HG02759 (cell line): ENCODE data around the gene BOLA2B.
"Not testable (repeated sequence)": the region's sequence is repeated elsewhere in the genome, so short reads cannot be mapped to it uniquely, and the experiment has no call there.

Source experiments
- ATAC-seq: cut with Tn5 transposase; IDR thresholded peaks from one replicate; pipeline ENCODE4 v1.9.1; 2021; ENCODE audit warnings: mild to moderate bottlenecking, moderate library complexity; ENCODE audit not compliant: unreplicated experiment

BOLA2B gene

DNA sequence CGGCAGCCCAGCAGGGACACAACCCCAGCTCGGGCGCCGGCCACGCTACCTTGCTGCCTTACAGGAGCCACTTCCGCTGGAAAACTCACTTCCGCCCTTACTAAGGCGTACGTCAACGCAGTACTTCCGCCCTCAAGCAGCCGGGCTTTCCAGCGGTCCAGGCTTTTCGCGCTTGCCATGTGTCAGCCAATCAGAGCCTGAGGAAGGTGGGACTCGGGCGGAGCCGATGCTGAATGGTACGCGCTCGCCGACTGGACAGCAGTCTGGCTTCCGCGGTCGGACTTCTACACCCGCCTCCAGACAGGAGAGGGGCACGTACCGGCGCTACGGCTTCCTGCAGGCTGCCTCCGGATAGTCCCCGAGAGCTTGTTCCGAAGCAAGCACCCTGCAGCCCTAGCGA lies at the start of gene BOLA2B, which contains the start of gene SLX1A:
Gene BOLA2B, minus strand, starts transcription at position 52 of the 400 bp plus-strand sequence. CDS start 71 bp downstream, outside the sequence.
Gene SLX1A, plus strand, starts transcription at position 261 of the 400 bp plus-strand sequence. CDS start 210 bp downstream, outside the sequence.
- peak; percentile 88 for ATAC-seq

DNA sequence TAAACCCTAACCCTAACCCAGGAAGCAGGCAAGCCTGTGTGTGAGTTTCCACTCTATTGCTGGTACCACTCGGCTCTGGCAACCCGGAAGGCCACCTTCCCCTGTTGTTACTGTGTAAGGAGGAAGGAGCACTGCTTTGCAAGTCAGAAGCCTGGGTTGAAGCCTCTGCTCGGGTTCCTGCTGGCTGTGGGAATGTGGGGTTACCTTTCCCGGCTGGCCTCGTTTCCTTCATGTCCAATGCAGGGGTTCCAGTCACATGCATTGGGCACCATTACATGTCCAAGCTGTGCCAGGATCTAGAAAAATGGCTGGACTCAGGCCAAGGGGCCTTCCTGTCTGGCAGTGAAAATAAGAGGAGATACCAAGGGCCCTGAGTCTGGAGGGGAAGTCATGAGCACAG lies 23.6 kb upstream of the BOLA2B start:
- ATAC-seq, result not testable (repeated sequence)

DNA sequence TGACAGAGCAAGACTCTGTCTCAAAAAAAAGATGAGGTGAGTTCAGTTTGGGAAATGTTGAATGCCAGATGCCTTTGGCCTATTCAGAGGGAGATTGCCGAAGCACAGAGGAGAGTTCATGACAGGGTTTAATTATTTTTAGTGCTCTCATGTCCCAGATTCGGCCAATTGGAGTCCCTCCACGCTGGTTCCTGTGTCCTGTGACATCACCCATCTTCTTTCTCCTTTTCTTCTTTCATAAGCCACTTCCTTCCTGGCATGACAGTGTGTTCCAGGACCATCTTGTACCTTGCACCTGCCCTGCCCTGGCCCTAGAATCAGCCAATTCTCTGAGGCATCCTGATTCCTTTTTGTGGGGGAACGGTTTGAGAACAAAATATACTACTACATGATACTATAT lies 17.9 kb upstream of the BOLA2B start:
- not testable (repeated sequence) for ATAC-seq

DNA sequence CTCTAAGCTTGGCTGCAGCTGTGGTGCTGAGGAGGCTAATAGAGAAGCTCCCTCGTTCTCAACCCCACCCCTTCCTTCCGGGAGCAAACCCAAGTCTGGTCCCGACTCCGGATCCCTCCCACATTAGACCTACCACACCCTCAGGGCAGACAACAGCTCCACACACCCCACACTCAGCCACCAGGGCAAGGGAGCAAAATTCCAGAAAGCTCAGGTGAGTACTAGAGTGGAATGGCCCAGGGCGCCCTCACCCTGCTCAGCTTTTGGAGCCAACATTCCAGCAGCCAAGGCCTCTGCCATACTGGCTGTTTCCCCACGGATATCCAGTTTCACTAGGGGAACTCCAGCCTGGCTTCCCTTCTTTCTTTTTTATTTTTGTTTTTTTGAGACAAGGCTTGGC lies 15.6 kb upstream of the BOLA2B start:
- ATAC-seq, result not testable (repeated sequence)

DNA sequence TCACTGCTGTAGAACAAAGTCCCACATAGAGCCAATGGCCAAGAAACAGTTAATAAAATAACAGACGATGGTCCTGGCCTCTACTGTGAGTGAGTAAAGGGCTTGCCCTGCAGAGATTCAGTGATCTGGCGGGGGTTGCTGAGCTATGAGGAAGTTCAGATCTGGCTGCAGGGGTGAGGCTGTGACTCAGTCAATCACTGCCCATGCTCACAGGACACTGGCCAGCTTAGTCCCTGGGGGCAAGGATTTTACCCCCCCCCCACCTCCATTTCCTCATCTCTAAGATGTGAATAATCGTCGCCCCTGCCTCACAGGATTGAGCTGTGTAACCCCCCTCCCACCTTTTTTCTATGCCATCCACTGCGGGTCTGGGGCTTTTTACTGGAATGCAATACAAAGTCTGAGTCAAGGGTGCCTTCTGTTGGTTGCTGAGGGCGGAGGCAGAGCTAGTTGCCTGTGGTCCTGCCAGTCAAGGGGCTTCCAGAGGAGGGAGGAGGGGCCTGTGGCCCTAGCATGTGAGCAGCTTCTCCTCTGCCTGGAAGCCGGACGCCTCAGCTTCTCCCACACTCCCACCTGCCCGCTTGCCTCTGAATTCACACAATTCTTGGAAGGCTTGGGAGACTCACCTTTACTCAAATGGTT lies 13.7 kb upstream of the BOLA2B start:
- not testable (repeated sequence) for ATAC-seq

DNA sequence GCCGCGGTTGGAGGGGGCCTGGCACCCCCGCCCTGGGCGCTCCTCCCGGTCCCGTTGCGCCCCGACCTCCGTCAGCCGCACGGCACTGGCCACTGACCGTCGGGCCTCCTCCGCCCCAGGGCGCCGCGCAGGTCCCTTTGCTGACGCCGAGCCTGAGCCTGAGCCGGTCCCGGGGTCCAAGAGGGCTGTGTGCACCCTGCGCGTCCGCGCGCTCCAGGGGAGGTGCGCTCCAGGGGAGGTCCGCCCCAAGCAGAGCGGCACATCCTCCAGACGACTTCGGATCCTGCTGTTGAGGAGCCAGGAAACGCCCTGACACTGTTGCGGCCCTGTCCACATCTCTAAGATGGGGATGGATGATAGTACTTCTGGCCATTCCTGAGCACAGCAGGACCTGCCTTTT lies 12.8 kb upstream of the BOLA2B start:
- ATAC-seq, result not testable (repeated sequence)

DNA sequence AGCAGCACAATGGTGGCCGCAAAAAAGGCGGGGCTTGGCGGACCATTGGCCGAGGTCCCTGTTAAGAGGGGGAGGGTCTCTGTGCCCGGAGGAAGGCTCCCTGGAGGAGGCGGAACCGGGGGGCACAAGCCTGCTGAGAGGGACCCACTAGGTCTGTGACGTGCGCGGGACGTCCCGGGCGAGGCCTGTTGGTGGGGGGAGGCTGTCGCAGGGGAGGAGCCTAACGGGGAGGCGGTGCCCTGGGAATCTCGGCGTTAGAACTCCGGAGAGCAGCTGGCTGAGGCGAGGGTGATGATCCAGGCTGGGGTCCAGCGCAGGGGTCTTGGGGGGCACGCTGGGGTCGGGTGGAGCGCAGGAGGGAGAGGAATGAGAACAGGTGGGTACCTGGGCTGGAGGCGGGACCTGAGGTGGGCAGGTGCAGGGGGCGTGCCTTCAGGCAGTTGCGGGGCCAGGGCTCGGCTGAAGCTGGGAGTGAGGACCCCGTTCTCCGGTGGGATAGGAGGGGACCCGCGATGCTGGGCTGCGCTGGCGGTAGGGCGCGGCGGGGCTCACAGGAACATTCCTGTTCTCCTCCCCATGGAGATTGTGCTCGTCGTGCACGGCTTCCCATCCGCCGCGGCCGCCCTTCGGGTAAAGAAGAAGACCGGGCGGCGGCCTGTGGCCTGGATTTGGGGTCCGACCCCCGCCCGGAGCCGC lies 12.2 kb upstream of the BOLA2B start:
- not testable (repeated sequence) for ATAC-seq

DNA sequence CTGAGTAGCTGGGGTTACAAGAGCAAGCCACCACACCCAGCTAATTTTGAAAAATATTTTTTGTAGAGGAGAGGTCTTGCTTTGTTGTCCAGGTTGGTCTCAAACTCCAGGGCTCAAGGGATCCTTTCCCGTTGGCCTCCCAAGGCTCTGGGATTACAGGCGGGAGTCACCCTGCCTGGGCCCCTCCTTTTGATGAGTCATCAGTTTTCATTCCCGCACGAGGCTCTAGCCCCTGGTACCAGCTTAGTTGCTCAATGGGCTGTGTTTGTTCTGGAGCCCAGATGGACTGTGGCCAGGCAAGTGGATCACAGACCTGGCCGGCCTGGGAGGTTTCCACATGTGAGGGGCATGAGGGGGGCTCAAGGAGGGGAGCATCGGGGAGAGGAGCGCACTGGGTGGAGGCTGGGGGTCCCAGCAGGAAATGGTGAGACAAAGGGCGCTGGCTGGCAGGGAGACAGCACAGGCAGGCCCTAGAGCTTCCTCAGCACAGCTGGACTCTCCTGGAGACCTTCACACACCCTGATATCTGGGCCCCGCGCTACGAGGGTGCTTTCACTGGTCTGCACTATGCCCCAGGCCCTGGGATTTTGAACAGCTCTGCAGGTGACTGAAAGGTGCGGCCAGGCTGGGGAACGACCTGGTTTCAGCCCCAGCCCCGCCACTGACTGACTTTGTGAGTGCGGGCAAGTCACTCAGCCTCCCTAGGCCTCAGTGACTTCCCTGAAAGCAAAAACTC lies 6.3 kb upstream of the BOLA2B start:
- ATAC-seq, result not testable (repeated sequence)

DNA sequence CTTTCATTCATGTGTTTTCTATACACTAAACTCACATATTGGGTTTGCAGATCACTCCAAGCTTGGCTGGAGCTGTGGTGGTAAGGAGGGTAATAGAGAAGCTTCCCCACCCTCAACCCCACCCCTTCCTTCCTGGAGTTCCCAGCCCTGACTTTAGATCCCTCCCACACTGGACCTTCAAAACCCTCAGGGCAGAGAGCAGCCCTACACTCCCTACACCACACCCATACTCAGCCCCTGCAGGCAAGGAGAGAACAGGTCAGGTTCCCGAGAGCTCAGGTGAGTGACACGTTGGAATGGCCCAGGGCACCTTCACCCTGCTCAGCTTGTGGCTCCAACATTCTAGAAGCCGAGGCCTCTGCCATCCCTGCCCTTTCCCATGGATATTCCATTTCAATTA lies 5.6 kb upstream of the BOLA2B start, which contains the start of gene SULT1A3:
Gene SULT1A3, plus strand, starts transcription at position 207 of the 400 bp plus-strand sequence. CDS start 1,474 bp downstream, outside the sequence.
- not testable (repeated sequence) for ATAC-seq

DNA sequence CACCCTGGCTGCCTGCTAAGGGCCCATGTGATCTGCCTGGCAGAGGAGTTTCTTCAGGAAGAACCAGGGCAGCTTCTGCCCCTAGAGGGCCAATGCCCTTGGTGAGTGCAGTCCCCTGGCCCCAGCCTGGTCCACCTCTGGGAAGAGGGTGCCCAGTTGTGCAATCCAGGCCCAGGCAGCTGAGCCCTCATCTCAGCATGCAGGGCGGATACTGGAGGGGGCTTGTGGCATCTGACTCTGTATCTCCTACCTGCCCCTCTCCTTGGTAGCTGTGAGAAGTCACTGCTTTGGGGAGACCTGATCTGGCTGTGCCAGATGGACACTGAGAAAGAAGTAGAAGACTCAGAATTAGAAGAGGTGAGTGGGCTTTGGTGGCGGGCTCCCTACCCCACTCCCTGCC lies 3.5 kb upstream of the BOLA2B start:
- not testable (repeated sequence) for ATAC-seq

DNA sequence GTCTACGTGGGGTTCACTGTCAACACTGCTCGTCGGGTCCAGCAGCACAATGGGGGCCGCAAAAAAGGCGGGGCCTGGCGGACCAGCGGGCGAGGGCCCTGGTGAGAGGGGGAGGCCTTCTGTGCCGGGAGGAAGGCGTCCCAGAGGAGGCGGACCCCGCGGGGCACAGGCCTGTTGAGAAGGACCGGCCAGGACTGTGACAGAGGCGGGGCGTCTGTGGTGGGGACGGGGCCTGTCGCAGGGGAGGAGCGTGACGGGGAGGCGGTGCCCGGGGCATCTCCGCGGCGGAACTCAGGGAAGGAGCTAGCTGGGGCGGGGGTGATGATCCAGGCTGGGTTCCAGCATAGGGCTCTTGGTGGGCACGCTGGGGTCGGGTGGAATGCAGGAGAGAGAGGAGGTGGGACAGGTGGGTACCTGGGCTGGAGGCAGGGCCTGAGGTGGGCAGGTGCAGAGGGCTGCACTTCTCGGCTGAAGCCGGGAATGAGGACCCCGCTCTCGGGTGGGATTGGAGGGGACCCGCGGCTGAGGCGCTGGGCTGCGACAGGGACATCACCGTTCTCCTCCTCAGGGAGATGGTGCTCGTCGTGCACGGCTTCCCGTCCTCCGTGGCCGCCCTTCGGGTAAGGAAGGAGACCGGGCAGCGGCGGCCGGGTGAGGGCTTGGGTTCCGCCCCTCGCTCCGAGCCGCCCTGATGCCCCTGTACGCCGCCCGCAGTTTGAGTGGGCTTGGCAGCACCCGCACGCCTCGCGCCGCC lies 883 bp upstream of the BOLA2B start:
- peak; percentile 64 for ATAC-seq

DNA sequence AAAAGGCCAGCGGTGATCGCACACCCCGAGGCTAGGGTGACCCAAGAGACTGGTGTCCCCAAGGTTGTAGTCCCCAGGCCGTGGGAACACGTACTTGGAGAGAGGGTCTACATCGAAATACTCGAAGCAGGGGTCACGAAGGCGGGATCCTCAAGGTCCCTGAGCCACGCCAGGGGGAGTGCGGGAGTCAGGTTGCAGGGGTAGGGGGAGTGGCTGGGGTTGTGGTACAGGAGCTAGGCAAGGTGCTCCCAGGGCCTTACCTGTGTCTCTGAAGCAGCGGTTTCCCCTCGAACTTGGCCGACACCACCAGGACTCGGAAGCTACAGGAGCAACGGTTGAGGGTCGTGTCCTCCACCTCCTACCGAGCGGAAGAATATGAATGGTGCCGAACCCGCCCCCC lies 368 bp downstream of the BOLA2B start:
- ATAC-seq, result peak; percentile 10

DNA sequence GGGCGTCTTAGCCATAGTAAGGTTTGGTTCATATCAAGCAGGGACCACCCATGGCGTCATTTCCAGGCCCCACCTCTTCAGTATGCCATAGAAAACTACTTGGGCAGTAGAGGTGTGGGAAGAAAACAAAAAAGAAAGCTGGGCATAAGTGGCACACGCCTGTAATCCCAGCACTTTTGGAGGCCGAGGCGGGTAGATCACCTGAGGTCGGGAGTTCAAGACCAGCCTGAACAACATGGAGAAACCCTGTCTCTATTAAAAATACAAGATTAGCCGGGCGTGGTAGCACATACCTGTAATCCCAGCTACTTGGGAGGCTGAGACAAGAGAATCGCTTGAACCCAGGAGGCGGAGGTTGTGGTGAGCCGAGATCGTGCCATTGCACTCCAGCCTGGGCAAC lies 2.3 kb downstream of the BOLA2B start:
- not testable (repeated sequence) for ATAC-seq

DNA sequence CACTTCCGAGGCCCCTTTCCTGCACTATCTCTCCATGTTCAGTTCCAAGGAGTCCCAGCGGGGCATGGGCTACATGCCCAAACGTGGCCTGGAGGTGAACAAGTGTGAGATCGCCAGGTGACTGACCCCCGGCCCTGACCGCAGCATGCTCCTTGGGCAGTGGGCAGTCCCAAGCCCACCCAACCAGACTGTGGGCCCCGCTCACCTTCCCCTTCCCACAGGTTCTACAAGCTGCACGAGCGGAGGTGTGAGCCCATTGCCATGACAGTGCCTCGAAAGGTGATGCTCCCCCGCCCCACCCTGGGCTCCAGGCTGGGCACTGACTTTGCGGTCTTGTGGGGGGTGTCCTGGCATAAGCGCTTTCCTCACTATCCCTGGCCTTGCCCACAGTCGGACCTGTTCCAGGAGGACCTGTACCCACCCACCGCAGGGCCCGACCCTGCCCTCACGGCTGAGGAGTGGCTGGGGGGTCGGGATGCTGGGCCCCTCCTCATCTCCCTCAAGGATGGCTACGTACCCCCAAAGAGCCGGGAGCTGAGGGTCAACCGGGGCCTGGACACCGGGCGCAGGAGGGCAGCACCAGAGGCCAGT lies 5.4 kb downstream of the BOLA2B start:
- ATAC-seq, result no peak

DNA sequence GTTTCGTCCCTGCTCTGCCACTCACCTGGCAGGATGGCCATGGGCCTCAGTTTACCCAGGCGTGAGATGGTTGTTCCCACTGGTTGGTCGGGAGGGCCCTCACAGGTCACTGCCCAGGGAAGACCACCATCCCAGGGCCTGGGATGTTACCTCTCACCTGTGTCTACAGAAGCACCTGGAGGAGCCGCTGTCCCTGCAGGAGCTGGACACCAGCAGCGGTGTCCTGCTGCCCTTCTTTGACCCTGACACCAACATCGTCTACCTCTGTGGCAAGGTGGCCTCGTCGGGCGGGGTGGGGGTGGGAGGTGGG lies 6.0 kb downstream of the BOLA2B start:
- no peak for ATAC-seq

DNA sequence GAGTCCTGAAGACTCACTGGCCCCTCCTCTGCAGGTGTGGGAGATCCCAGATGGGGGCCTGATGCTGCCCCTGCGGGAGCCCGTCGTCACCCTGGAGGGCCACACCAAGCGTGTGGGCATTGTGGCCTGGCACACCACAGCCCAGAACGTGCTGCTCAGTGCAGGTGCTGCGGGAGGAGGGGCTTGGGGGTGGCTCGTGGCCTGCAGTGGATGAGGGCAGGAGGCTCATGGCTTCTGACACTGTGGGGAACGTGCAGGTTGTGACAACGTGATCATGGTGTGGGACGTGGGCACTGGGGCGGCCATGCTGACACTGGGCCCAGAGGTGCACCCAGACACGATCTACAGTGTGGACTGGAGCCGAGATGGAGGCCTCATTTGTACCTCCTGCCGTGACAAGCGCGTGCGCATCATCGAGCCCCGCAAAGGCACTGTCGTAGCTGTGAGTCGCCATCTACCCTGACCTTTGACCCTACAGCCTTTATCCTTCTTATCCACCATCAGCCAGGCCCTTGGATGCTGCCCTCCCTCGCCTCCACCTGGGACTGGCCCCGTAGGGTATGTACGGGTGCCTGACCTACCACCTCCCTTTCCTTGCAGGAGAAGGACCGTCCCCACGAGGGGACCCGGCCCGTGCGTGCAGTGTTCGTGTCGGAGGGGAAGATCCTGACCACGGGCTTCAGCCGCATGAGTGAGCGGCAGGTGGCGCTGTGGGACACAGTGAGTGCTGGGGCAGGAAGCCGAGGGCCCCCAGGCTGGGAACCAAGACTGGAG lies 6.5 kb downstream of the BOLA2B start:
- no peak for ATAC-seq

DNA sequence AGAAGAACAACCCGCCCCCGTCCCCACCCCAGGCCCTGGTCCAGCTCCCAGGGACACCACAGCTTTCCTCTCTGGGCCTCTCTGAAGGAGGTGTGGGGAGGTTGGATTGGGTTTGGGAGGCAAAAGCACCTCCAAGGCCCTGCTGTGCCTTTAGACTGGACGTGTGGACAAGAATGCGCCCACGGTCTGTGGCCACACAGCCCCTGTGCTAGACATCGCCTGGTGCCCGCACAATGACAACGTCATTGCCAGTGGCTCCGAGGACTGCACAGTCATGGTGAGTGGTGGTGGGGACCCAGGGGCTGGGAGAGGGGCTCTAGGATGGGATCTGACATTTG lies 7.1 kb downstream of the BOLA2B start:
- no peak for ATAC-seq

DNA sequence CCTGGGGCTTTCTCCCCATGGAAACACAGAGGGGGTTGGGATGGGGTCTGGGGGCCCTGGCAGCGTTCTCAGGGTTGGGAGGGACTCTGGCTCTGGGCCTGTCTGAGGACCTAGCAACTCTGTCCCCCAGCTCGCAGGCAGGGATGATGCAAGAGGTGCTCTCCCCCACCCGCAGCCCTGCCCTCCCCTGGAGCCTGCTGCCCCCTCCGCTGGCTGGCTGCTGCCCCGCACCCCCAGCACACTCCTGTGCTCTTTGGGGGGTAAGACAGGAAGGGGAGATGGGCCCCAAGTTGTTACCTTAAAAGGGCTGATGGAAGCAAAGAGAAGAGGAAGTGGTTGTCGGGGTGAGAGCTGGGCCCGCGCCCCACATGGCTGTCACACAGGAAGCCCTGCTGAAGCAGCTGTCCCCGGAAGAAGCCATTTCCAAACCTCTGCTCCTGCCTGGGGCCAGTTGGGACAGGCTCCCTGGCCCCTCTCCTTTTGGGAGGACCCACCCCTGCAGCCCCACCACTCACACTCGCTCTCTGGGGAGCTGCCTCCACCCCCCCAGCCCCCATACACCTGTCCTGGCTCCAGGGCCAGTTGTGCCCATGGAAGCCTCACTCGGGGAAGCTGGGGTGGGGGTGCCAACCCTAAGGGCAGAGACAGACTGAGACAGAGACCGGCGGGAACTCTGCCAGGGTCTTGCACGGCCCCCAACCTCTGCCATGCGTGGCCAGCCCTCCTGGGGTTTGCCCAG lies 7.6 kb downstream of the BOLA2B start:
- ATAC-seq, result peak; percentile 28
